GM12891 (cell line): ENCODE results near the gene PALM.

Experiments used
- PAX5 ChIP-seq: IDR thresholded peaks from 2 replicates; pipeline ENCODE4 v1.6.1; 2011; ENCODE audit warnings: low read length, moderate library complexity, mild to moderate bottlenecking; ENCODE audit not compliant: insufficient read depth, severe bottlenecking
- POLR2A ChIP-seq: IDR thresholded peaks from 2 replicates; pipeline ENCODE4 v1.6.1; 2011; ENCODE audit warnings: low read depth, low read length, control low read depth
- POLR2AphosphoS5 ChIP-seq: IDR thresholded peaks from 2 replicates; pipeline ENCODE4 v1.6.1; 2011; ENCODE audit warnings: low read depth, low read length, control low read depth
- POU2F2 ChIP-seq: IDR thresholded peaks from 2 replicates; pipeline ENCODE4 v1.6.1; 2011; ENCODE audit warnings: low read depth, mild to moderate bottlenecking, control low read depth, low read length, moderate library complexity
- SPI1 ChIP-seq: IDR thresholded peaks from 2 replicates; pipeline ENCODE4 v1.6.1; 2011; ENCODE audit warnings: low read depth, low read length, control low read depth
- TAF1 ChIP-seq: IDR thresholded peaks from 2 replicates; pipeline ENCODE4 v1.6.1; 2011; ENCODE audit warnings: low read depth, low read length, control low read depth

- TF ChIP-seq POLR2A (no peak), TAF1 (no peak), POLR2AphosphoS5 (no peak), SPI1 (no peak), POU2F2 (no peak), PAX5 (no peak)
Measured at GRCh38 chr19:719636-720344, 11.1 kb downstream of the PALM start.
